OCI-LY7 (cell line): ENCODE results near the gene EVI5L. TPM values are rescaled to one million over a fixed set of nuclear protein-coding genes. Genes with fewer than 3 reads are reported as not detected.
A peak's percentile ranks its signal among the peaks of the same experiment; 100 is the strongest.
"Not testable (repeated sequence)": the region's sequence is repeated elsewhere in the genome, so short reads cannot be mapped to it uniquely, and the experiment has no call there.

Experiments
- BruUV-seq: library from RNA; stranded (reverse); fragments of 400-500 nt; replicated peaks from 2 replicates; lab custom pipeline; 2021; lab: Mats Ljungman, UMichigan
- CTCF ChIA-PET: fragments of 300-600 bp; sonication (Branson Sonifier 250); formaldehyde crosslinking; loops from one replicate; lab custom pipeline; 2022; ENCODE audit warnings: antibody characterized with exemption; ENCODE audit not compliant: unreplicated experiment; lab: Charles Lee
- POLR2A ChIA-PET: fragments of 300-600 bp; sonication (Branson Sonifier 250); formaldehyde crosslinking; loops from one replicate; lab custom pipeline; 2022; ENCODE audit warnings: antibody characterized with exemption; lab: Charles Lee
- DNase-seq: peaks from one replicate; pipeline ENCODE4 v3.0.0-alpha.2; 2015; ENCODE audit warnings: low spot score
- H2AFZ ChIP-seq: fragments of 200-600 bp; sonication (generic), shearing (Covaris generic); 2 replicates; pipeline ENCODE4 v1.6.1; 2014; ENCODE audit warnings: mild to moderate bottlenecking, antibody characterized with exemption, low read length, moderate library complexity
- H3K27ac ChIP-seq: fragments of 200-600 bp; sonication (generic); 2 replicates; pipeline ENCODE4 v1.5.1; 2014; ENCODE audit warnings: mixed run types, low read depth, mild to moderate bottlenecking, moderate library complexity, low read length, inconsistent platforms; ENCODE audit not compliant: poor library complexity, severe bottlenecking
- H3K36me3 ChIP-seq: fragments of 200-600 bp; sonication (generic); 2 replicates; pipeline ENCODE4 v1.6.1; 2014; ENCODE audit warnings: mild to moderate bottlenecking, antibody characterized with exemption, low read length, moderate library complexity, mixed read lengths; ENCODE audit not compliant: insufficient read depth
- H3K4me1 ChIP-seq: fragments of 200-600 bp; sonication (generic); 2 replicates; pipeline ENCODE4 v1.5.1; 2014; ENCODE audit warnings: mild to moderate bottlenecking, low read length; ENCODE audit not compliant: insufficient read depth, poor library complexity, severe bottlenecking
- H3K4me2 ChIP-seq: fragments of 200-600 bp; sonication (generic); 2 replicates; pipeline ENCODE4 v1.6.1; 2014; ENCODE audit warnings: mild to moderate bottlenecking, low read length
- H3K4me3 ChIP-seq: fragments of 200-600 bp; sonication (generic); 2 replicates; pipeline ENCODE4 v1.5.1; 2014; ENCODE audit warnings: mild to moderate bottlenecking, low read depth, low read length; ENCODE audit not compliant: poor library complexity, severe bottlenecking
- H3K79me2 ChIP-seq: fragments of 200-600 bp; sonication (generic); 2 replicates; pipeline ENCODE4 v1.6.1; 2016; ENCODE audit warnings: low read depth, mild to moderate bottlenecking, low read length, moderate library complexity, mixed read lengths; ENCODE audit not compliant: insufficient read depth
- H3K9me2 ChIP-seq: fragments of 200-600 bp; sonication (generic); 2 replicates; pipeline ENCODE4 v1.6.1; 2016; ENCODE audit warnings: mild to moderate bottlenecking, low read length, mixed read lengths; ENCODE audit not compliant: insufficient read depth
- H3K9me3 ChIP-seq: fragments of 200-600 bp; sonication (generic); 2 replicates; pipeline ENCODE4 v1.6.1; 2014; ENCODE audit warnings: mild to moderate bottlenecking, mixed run types, low read length, mixed read lengths
- H4K20me1 ChIP-seq: fragments of 200-600 bp; sonication (generic); 2 replicates; pipeline ENCODE4 v1.6.1; 2014; ENCODE audit warnings: mild to moderate bottlenecking, antibody characterized with exemption, low read length, moderate library complexity, mixed read lengths; ENCODE audit not compliant: insufficient read depth
- EZH2phosphoT487 ChIP-seq: fragments of 200-600 bp; sonication (generic); IDR thresholded peaks from 2 replicates; pipeline ENCODE4 v1.6.1; 2018; ENCODE audit warnings: low read depth, borderline replicate concordance, mild to moderate bottlenecking, mixed run types, antibody characterized with exemption, low read length, moderate library complexity, mixed read lengths
- intact Hi-C: fragments of 100-400 bp; cut with micrococcal nuclease; formaldehyde crosslinking; loops from one replicate; pipeline ENCODE4 v1.10.0; 2022; ENCODE audit not compliant: unreplicated experiment
- total RNA-seq, 2 experiments: library from RNA; depleted of rRNA in 1 of 2; stranded (reverse); fragments of >200 nt in 1 of 2; shearing (Covaris generic) in 1 of 2; gene quantifications; 2 replicates each; pipeline ENCODE4 v1.2.3, GENCODE V29; 2014 to 2022
- TF ChIP-seq, protein P1 (sequence below): fragments of 200-600 bp; sonication (generic); conservative IDR thresholded peaks from 2 replicates; pipeline ENCODE4 v1.5.1; 2014; ENCODE audit warnings: mild to moderate bottlenecking, antibody characterized with exemption, low read length, moderate library complexity, mixed read lengths

The EVI5L gene
- total RNA-seq, 2 experiments from 2014 or later = 2.7 to 5.5 TPM

DNA sequence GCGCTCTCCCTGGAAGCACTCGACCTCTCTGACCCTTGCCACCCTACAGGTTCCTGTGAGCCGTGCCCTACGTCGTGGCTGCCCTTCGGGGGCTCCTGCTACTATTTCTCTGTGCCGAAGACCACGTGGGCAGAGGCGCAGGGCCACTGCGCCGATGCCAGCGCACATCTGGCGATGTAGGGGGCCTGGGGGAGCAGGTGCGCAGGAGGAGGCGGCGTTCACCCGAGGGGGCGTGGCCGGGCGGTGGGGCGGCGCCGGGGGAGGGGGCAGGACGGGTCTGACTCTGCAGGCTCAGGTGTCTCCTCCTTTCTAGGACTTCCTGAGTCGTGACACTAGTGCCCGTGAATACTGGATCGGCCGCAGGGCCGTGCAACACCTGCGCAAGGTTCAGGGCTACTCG, 40.6 kb upstream of the EVI5L start:
- no peak overlapping the region for H3K27ac ChIP-seq
- peak overlapping the region; percentile 13; the same call in 1 of the 2 replicates for H3K4me2 ChIP-seq
- H3K36me3 ChIP-seq = no peaks in the 10 kb centered on the region
- no peaks in the 10 kb centered on the region for H3K4me1 ChIP-seq
- POLR2A ChIA-PET = no interaction called here
- CTCF ChIA-PET = no interaction called here
- TF ChIP-seq, protein P1, sequence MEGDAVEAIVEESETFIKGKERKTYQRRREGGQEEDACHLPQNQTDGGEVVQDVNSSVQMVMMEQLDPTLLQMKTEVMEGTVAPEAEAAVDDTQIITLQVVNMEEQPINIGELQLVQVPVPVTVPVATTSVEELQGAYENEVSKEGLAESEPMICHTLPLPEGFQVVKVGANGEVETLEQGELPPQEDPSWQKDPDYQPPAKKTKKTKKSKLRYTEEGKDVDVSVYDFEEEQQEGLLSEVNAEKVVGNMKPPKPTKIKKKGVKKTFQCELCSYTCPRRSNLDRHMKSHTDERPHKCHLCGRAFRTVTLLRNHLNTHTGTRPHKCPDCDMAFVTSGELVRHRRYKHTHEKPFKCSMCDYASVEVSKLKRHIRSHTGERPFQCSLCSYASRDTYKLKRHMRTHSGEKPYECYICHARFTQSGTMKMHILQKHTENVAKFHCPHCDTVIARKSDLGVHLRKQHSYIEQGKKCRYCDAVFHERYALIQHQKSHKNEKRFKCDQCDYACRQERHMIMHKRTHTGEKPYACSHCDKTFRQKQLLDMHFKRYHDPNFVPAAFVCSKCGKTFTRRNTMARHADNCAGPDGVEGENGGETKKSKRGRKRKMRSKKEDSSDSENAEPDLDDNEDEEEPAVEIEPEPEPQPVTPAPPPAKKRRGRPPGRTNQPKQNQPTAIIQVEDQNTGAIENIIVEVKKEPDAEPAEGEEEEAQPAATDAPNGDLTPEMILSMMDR = no peak
- TF ChIP-seq EZH2phosphoT487 = no peak
- no peaks in the 10 kb centered on the region for H4K20me1 ChIP-seq
- H3K9me2 ChIP-seq = no peaks in the 10 kb centered on the region
- no TSS peak for BruUV-seq
- no peak overlapping the region for H2AFZ ChIP-seq
- H3K4me3 ChIP-seq = no peak overlapping the region
- peak; percentile 18 for DNase-seq
- intact Hi-C loops = no loop called here
- H3K79me2 ChIP-seq = no peaks in the 10 kb centered on the region
- no peaks in the 10 kb centered on the region for H3K9me3 ChIP-seq

DNA sequence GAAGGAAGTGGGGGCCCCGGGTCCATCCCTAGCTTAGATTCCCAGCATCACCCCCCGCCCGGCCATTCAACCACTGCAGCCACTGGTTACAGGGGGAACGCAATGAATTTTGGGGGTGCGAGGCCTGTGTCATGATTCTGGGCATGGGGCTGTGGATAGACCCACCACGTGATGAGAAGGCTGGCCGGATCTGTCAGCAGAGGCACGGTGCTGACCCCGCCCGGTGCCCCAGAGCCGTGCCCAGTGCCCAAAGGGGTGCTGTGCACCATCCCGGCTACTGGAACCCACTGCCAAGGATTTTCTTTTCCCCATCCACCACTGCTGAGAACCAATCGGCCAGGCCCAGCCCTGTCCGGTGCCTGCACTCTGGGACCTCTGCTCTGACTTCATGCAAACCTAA, 39.6 kb upstream of the EVI5L start:
- ChIA-PET CTCF (no interaction called here), POLR2A (no interaction called here)
- Histone ChIP-seq H3K4me1 (no peaks in the 10 kb centered on the region), H3K4me3 (no peak overlapping the region), H3K79me2 (no peaks in the 10 kb centered on the region), H2AFZ (no peak overlapping the region), H3K27ac (no peak overlapping the region), H3K4me2 (no peak overlapping the region), H3K36me3 (no peaks in the 10 kb centered on the region), H3K9me3 (no peaks in the 10 kb centered on the region), H4K20me1 (no peaks in the 10 kb centered on the region), H3K9me2 (no peaks in the 10 kb centered on the region)
- no peak for TF ChIP-seq EZH2phosphoT487
- TF ChIP-seq, protein P1 = no peak
- no peak for DNase-seq
- intact Hi-C loops = no loop called here
- BruUV-seq = no TSS peak

DNA sequence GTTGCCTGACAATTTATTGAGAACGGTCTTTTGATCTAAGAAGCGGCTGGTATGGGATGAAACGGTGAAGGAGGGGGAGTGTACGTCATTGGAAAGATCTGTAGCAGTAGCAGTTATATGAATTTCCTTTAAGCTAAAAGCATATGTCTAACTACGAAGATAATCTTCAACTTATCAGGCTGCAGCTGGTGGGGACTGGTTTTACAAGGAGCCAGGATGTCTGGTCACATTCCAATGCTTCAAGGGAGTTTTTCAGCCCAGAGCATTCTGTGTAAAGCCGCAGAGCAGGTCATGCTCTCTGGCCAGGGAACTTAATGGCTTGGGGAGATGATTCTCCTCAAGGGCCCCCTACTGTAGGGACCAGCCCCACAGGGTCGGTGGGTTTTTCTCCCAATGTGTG, 37.7 kb upstream of the EVI5L start:
- TF ChIP-seq EZH2phosphoT487 = no peak
- TF ChIP-seq, protein P1 = no peak
- H3K4me2 ChIP-seq = no peak overlapping the region
- no peak overlapping the region for H3K4me3 ChIP-seq
- DNase-seq = no peak
- CTCF ChIA-PET = no interaction called here
- no peak overlapping the region for H2AFZ ChIP-seq
- H3K36me3 ChIP-seq = no peaks in the 10 kb centered on the region
- no peaks in the 10 kb centered on the region for H3K79me2 ChIP-seq
- intact Hi-C loops = no loop called here
- no peaks in the 10 kb centered on the region for H3K9me2 ChIP-seq
- H3K9me3 ChIP-seq = no peaks in the 10 kb centered on the region
- H3K27ac ChIP-seq = no peak overlapping the region
- BruUV-seq = no TSS peak
- POLR2A ChIA-PET = interaction anchor here (0.5 kb wide), 1 partner anchor 17 kb away, joined by 3 read pairs; no protein-coding TSS in a partner anchor
- no peaks in the 10 kb centered on the region for H3K4me1 ChIP-seq
- H4K20me1 ChIP-seq = no peaks in the 10 kb centered on the region

DNA sequence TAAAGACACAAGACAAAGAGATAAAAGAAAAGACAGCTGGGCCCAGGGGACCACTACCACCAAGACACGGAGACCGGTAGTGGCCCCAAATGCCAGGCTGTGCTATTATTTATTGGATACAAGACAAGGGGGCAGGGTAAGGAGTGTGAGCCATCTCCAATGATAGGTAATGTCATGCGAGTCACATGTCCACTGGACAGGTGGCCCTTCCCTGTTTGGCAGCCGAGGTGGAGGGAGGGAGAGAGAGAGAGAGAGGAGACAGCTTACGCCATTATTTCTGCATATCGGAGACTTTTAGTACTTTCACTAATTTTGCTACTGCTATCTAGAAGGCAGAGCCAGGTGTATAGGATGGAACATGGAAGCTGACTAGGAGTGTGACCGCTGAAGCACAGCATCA, 37.3 kb upstream of the EVI5L start:
- H3K79me2 ChIP-seq, H3K4me3 ChIP-seq, H3K4me1 ChIP-seq, intact Hi-C loops, H3K27ac ChIP-seq, H3K9me2 ChIP-seq, CTCF ChIA-PET, H4K20me1 ChIP-seq, BruUV-seq, DNase-seq, H3K4me2 ChIP-seq, H3K36me3 ChIP-seq, H3K9me3 ChIP-seq, H2AFZ ChIP-seq: not testable (repeated sequence)
- POLR2A ChIA-PET = interaction anchor here (0.5 kb wide), 1 partner anchor 17 kb away, joined by 3 read pairs; no protein-coding TSS in a partner anchor
